OCI-LY1 (cell line): ENCODE data around the gene PARN.
"Not testable (repeated sequence)": the region's sequence is repeated elsewhere in the genome, so short reads cannot be mapped to it uniquely, and the experiment has no call there.

ENCODE experiments used
- H2AFZ ChIP-seq: fragments of 200-600 bp; sonication (generic), shearing (Covaris generic); 2 replicates; pipeline ENCODE4 v1.6.0; 2014; ENCODE audit warnings: antibody characterized with exemption, mild to moderate bottlenecking, low read length
- H3F3A ChIP-seq: fragments of 200-600 bp; sonication (generic), shearing (Covaris generic); 2 replicates; pipeline ENCODE4 v1.6.0; 2014; ENCODE audit warnings: mild to moderate bottlenecking, antibody characterized with exemption, low read length, moderate library complexity; ENCODE audit not compliant: insufficient read depth
- H3K27ac ChIP-seq: fragments of 200-600 bp; sonication (generic); 2 replicates; pipeline ENCODE4 v1.5.1; 2014; ENCODE audit warnings: low read length, mixed run types, mild to moderate bottlenecking, low read depth; ENCODE audit not compliant: poor library complexity, severe bottlenecking
- H3K27me3 ChIP-seq: fragments of 200-600 bp; sonication (generic); 2 replicates; pipeline ENCODE4 v1.6.0; 2014; ENCODE audit warnings: antibody characterized with exemption, mild to moderate bottlenecking, low read length, moderate library complexity; ENCODE audit not compliant: insufficient read depth
- H3K36me3 ChIP-seq: fragments of 200-600 bp; sonication (generic); 2 replicates; pipeline ENCODE4 v1.6.1; 2014; ENCODE audit warnings: mild to moderate bottlenecking, antibody characterized with exemption, low read length, moderate library complexity, mixed read lengths; ENCODE audit not compliant: insufficient read depth
- H3K4me1 ChIP-seq: fragments of 200-600 bp; sonication (generic); 2 replicates; pipeline ENCODE4 v1.5.1; 2014; ENCODE audit warnings: mild to moderate bottlenecking, low read length, moderate library complexity; ENCODE audit not compliant: insufficient read depth, severe bottlenecking
- H3K4me2 ChIP-seq: fragments of 200-600 bp; sonication (generic), shearing (Covaris generic); 2 replicates; pipeline ENCODE4 v1.6.1; 2014; ENCODE audit warnings: low read length
- H3K4me3 ChIP-seq: fragments of 200-600 bp; sonication (generic); 2 replicates; pipeline ENCODE4 v1.5.1; 2014; ENCODE audit warnings: low read length, low read depth, mild to moderate bottlenecking, mixed read lengths; ENCODE audit not compliant: poor library complexity, severe bottlenecking
- H3K79me2 ChIP-seq: fragments of 200-600 bp; shearing (Covaris generic); 2 replicates; pipeline ENCODE4 v1.6.1; 2016; ENCODE audit warnings: mixed run types, low read length, mixed read lengths; ENCODE audit not compliant: insufficient read depth
- H3K9ac ChIP-seq: fragments of 200-600 bp; sonication (generic), shearing (Covaris generic); 2 replicates; pipeline ENCODE4 v1.6.1; 2014; ENCODE audit warnings: mild to moderate bottlenecking, low read length, mixed read lengths
- H3K9me2 ChIP-seq: fragments of 200-600 bp; sonication (generic), shearing (Covaris generic); 2 replicates; pipeline ENCODE4 v1.6.1; 2014; ENCODE audit warnings: low read depth, mild to moderate bottlenecking, low read length, mixed read lengths
- H3K9me3 ChIP-seq: fragments of 200-600 bp; shearing (Covaris generic); 2 replicates; pipeline ENCODE4 v1.6.1; 2014; ENCODE audit warnings: low read length, mixed read lengths
- H4K20me1 ChIP-seq: fragments of 200-600 bp; sonication (generic), shearing (Covaris generic); 2 replicates; pipeline ENCODE4 v1.6.0; 2016; ENCODE audit warnings: mild to moderate bottlenecking, low read length; ENCODE audit not compliant: insufficient read depth
- EZH2 ChIP-seq: fragments of 200-600 bp; sonication (generic), shearing (Covaris generic); IDR thresholded peaks from 2 replicates; pipeline ENCODE4 v1.8.0; 2017; ENCODE audit warnings: borderline replicate concordance, mixed run types, mild to moderate bottlenecking, antibody characterized with exemption, low read length, moderate library complexity, mixed read lengths
- TF ChIP-seq, protein P1 (sequence below): fragments of 200-600 bp; sonication (generic), shearing (Covaris generic); IDR thresholded peaks from 2 replicates; pipeline ENCODE4 v1.5.1; 2017; ENCODE audit warnings: mild to moderate bottlenecking, antibody characterized with exemption, low read length, moderate library complexity, mixed read lengths

The PARN gene

GRCh38 chr16:14600164-14600563 is 29.9 kb downstream of the PARN start:
- H3K9me2 ChIP-seq: no peaks in the 10 kb centered on the region
- H3K27ac ChIP-seq: no peak overlapping the region
- H3K27me3 ChIP-seq: no peaks in the 10 kb centered on the region
- H3K4me2 ChIP-seq: no peak overlapping the region
- H3K36me3 ChIP-seq: peaks cover 91% of the 10 kb centered on the region
- no peaks in the 10 kb centered on the region for H3K79me2 ChIP-seq
- no peaks in the 10 kb centered on the region; the same call in 1 of the 2 replicates for H3F3A ChIP-seq
- no peak overlapping the region for H2AFZ ChIP-seq
- peaks cover 28% of the 10 kb centered on the region for H3K4me1 ChIP-seq
- no peaks in the 10 kb centered on the region for H4K20me1 ChIP-seq
- no peak overlapping the region for H3K9ac ChIP-seq
- TF ChIP-seq, protein P1, sequence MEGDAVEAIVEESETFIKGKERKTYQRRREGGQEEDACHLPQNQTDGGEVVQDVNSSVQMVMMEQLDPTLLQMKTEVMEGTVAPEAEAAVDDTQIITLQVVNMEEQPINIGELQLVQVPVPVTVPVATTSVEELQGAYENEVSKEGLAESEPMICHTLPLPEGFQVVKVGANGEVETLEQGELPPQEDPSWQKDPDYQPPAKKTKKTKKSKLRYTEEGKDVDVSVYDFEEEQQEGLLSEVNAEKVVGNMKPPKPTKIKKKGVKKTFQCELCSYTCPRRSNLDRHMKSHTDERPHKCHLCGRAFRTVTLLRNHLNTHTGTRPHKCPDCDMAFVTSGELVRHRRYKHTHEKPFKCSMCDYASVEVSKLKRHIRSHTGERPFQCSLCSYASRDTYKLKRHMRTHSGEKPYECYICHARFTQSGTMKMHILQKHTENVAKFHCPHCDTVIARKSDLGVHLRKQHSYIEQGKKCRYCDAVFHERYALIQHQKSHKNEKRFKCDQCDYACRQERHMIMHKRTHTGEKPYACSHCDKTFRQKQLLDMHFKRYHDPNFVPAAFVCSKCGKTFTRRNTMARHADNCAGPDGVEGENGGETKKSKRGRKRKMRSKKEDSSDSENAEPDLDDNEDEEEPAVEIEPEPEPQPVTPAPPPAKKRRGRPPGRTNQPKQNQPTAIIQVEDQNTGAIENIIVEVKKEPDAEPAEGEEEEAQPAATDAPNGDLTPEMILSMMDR: peak; percentile 49
- TF ChIP-seq EZH2: no peak
- H3K9me3 ChIP-seq: no peaks in the 10 kb centered on the region
- H3K4me3 ChIP-seq: no peak overlapping the region

- no peaks in the 10 kb centered on the region for H3K9me3 ChIP-seq
- H3K79me2 ChIP-seq: no peaks in the 10 kb centered on the region
- no peak overlapping the region for H3K4me3 ChIP-seq
- H3F3A ChIP-seq: no peaks in the 10 kb centered on the region
- H3K9me2 ChIP-seq: no peaks in the 10 kb centered on the region
- H3K9ac ChIP-seq: no peak overlapping the region
- H2AFZ ChIP-seq: no peak overlapping the region
- H3K4me1 ChIP-seq: no peaks in the 10 kb centered on the region
- peaks cover 95% of the 10 kb centered on the region for H3K36me3 ChIP-seq
- H3K27ac ChIP-seq: no peak overlapping the region
- no peak overlapping the region for H3K4me2 ChIP-seq
- H4K20me1 ChIP-seq: no peaks in the 10 kb centered on the region
- TF ChIP-seq, protein P1: no peak
- TF ChIP-seq EZH2: no peak
- no peaks in the 10 kb centered on the region for H3K27me3 ChIP-seq
These were observed 43.3 kb downstream of the PARN start for GRCh38 chr16:14586637-14587305.

GRCh38 chr16:14585287-14585686 is 44.8 kb downstream of the PARN start:
- Histone ChIP-seq H3K36me3 (peaks cover 97% of the 10 kb centered on the region), H3K9ac (no peak overlapping the region)
- no peak for TF ChIP-seq EZH2
- TF ChIP-seq, protein P1: no peak

GRCh38 chr16:14580926-14581325 is 49.1 kb downstream of the PARN start:
- H3K27me3 ChIP-seq, H3K9me2 ChIP-seq, H3K4me2 ChIP-seq, H2AFZ ChIP-seq, H3K27ac ChIP-seq, H3K4me3 ChIP-seq, H3F3A ChIP-seq, H3K79me2 ChIP-seq, H3K9me3 ChIP-seq, H3K9ac ChIP-seq, H3K4me1 ChIP-seq, H4K20me1 ChIP-seq: not testable (repeated sequence)
- peaks cover 100% of the 10 kb centered on the region for H3K36me3 ChIP-seq

More at GRCh38 chr16:14585287-14585686, 44.8 kb downstream of the PARN start:
- Histone ChIP-seq H2AFZ (no peak overlapping the region), H3K27me3 (no peaks in the 10 kb centered on the region), H3F3A (no peaks in the 10 kb centered on the region), H3K4me1 (no peaks in the 10 kb centered on the region), H3K9me3 (no peaks in the 10 kb centered on the region), H3K9me2 (no peaks in the 10 kb centered on the region), H4K20me1 (no peaks in the 10 kb centered on the region), H3K4me3 (no peak overlapping the region), H3K4me2 (no peak overlapping the region), H3K79me2 (no peaks in the 10 kb centered on the region), H3K27ac (no peak overlapping the region)
